GM06990 (cell line): ENCODE data around the gene CACFD1.

Experiments used
- DNase-seq: peaks from one replicate; pipeline ENCODE4 v3.0.0-alpha.2; 2011; ENCODE audit not compliant: insufficient read length; ENCODE audit errors: extremely low read depth
- H3K27me3 ChIP-seq: replicated peaks from 2 replicates; pipeline ENCODE4 v1.6.0; 2011; ENCODE audit warnings: low read length; ENCODE audit not compliant: control insufficient read depth, insufficient read depth
- H3K36me3 ChIP-seq: 2 replicates; pipeline ENCODE4 v1.5.1; 2011; ENCODE audit warnings: low read length; ENCODE audit not compliant: control insufficient read depth, insufficient read depth
- H3K4me3 ChIP-seq: replicated peaks from 2 replicates; pipeline ENCODE4 v1.5.1; 2011; ENCODE audit warnings: low read depth, mild to moderate bottlenecking, control low read depth, low read length
- CTCF ChIP-seq: IDR thresholded peaks from 2 replicates; pipeline ENCODE4 v1.5.1; 2011; ENCODE audit warnings: low read length, control low read depth, mild to moderate bottlenecking, inconsistent platforms; ENCODE audit not compliant: insufficient read depth, poor library complexity, severe bottlenecking

CACFD1 gene

GRCh38 chr9:133467101-133467500 lies 7.3 kb downstream of the CACFD1 start:
- no peak for TF ChIP-seq CTCF
- peaks cover 5% of the 10 kb centered on the region for H3K36me3 ChIP-seq
- no peaks in the 10 kb centered on the region for H3K27me3 ChIP-seq
- no peak for DNase-seq
- H3K4me3 ChIP-seq, result no peak overlapping the region

GRCh38 chr9:133468374-133468773 lies 8.6 kb downstream of the CACFD1 start:
- H3K4me3 ChIP-seq, result no peak overlapping the region
- no peaks in the 10 kb centered on the region for H3K27me3 ChIP-seq
- no peak for TF ChIP-seq CTCF
- peaks cover 15% of the 10 kb centered on the region for H3K36me3 ChIP-seq
- no peak for DNase-seq

- TF ChIP-seq CTCF, result no peak
- no peak for DNase-seq
- H3K27me3 ChIP-seq, result no peaks in the 10 kb centered on the region
- no peak overlapping the region for H3K4me3 ChIP-seq
- peaks cover 20% of the 10 kb centered on the region for H3K36me3 ChIP-seq
Observed at GRCh38 chr9:133468777-133469421, 9.1 kb downstream of the CACFD1 start.

GRCh38 chr9:133470427-133470924 lies 10.7 kb downstream of the CACFD1 start:
- no peaks in the 10 kb centered on the region for H3K27me3 ChIP-seq
- no peak for TF ChIP-seq CTCF
- H3K4me3 ChIP-seq, result no peak overlapping the region
- peaks cover 34% of the 10 kb centered on the region for H3K36me3 ChIP-seq
- no peak for DNase-seq

GRCh38 chr9:133470988-133471387 lies 11.2 kb downstream of the CACFD1 start:
- Histone ChIP-seq H3K4me3 (no peak overlapping the region), H3K36me3 (peaks cover 39% of the 10 kb centered on the region), H3K27me3 (no peaks in the 10 kb centered on the region)
- no peak for TF ChIP-seq CTCF
- no peak for DNase-seq
